ACC112 (cell line): Measurements from ENCODE around the gene MS4A18.

Experiments used
- H2AFZ ChIP-seq: fragments of 200-600 bp; sonication (generic); one replicate; pipeline ENCODE4 v1.6.0; 2017; ENCODE audit warnings: antibody characterized with exemption, low read length; ENCODE audit not compliant: unreplicated experiment
- H3K27ac ChIP-seq: fragments of 200-600 bp; sonication (generic); 2 replicates; pipeline ENCODE4 v1.5.1; 2014; ENCODE audit warnings: low read depth, mild to moderate bottlenecking, antibody characterized with exemption, low read length, moderate library complexity
- H3K27me3 ChIP-seq: fragments of 200-600 bp; sonication (generic); 2 replicates; pipeline ENCODE4 v1.6.1; 2014; ENCODE audit warnings: mild to moderate bottlenecking, antibody characterized with exemption, low read length, moderate library complexity, mixed read lengths; ENCODE audit not compliant: insufficient read depth
- H3K36me3 ChIP-seq: fragments of 200-600 bp; sonication (generic); 2 replicates; pipeline ENCODE4 v1.6.1; 2016; ENCODE audit warnings: mild to moderate bottlenecking, antibody characterized with exemption, low read length, moderate library complexity, mixed read lengths; ENCODE audit not compliant: insufficient read depth
- H3K4me1 ChIP-seq: fragments of 200-600 bp; sonication (generic); one replicate; pipeline ENCODE4 v1.6.1; 2016; ENCODE audit warnings: low read length, mixed read lengths; ENCODE audit not compliant: insufficient read depth, unreplicated experiment, control insufficient read depth
- H3K4me3 ChIP-seq: fragments of 200-600 bp; sonication (generic); 2 replicates; pipeline ENCODE4 v1.5.1; 2014; ENCODE audit warnings: mild to moderate bottlenecking, low read depth, low read length
- H3K79me2 ChIP-seq: fragments of 200-600 bp; sonication (generic); one replicate; pipeline ENCODE4 v1.6.0; 2016; ENCODE audit warnings: low read length; ENCODE audit not compliant: control insufficient read depth, unreplicated experiment, insufficient read depth

MS4A18 gene

GRCh38 chr11:60765355-60765754, 40.8 kb downstream of the MS4A18 start:
- no peak overlapping the region for H3K4me3 ChIP-seq
- H3K27ac ChIP-seq, result no peak overlapping the region
- H3K4me1 ChIP-seq, result no peaks in the 10 kb centered on the region
- H3K36me3 ChIP-seq, result no peaks in the 10 kb centered on the region
- H2AFZ ChIP-seq, result no peak overlapping the region
- H3K79me2 ChIP-seq, result no peaks in the 10 kb centered on the region
- peaks cover 71% of the 10 kb centered on the region for H3K27me3 ChIP-seq

GRCh38 chr11:60766547-60766946, 42.0 kb downstream of the MS4A18 start:
- Histone ChIP-seq H3K36me3 (no peaks in the 10 kb centered on the region), H3K27ac (no peak overlapping the region), H3K27me3 (peaks cover 59% of the 10 kb centered on the region), H3K79me2 (no peaks in the 10 kb centered on the region), H3K4me3 (no peak overlapping the region), H3K4me1 (no peaks in the 10 kb centered on the region), H2AFZ (no peak overlapping the region)

- Histone ChIP-seq H3K27ac (no peak overlapping the region), H3K27me3 (peaks cover 51% of the 10 kb centered on the region), H3K79me2 (no peaks in the 10 kb centered on the region), H2AFZ (no peak overlapping the region), H3K36me3 (no peaks in the 10 kb centered on the region), H3K4me1 (no peaks in the 10 kb centered on the region), H3K4me3 (no peak overlapping the region)
Observed at GRCh38 chr11:60767388-60767811, 42.9 kb downstream of the MS4A18 start.

- no peak overlapping the region for H3K4me3 ChIP-seq
- peaks cover 43% of the 10 kb centered on the region for H3K27me3 ChIP-seq
- no peaks in the 10 kb centered on the region for H3K36me3 ChIP-seq
Observed at GRCh38 chr11:60768202-60768601, 43.7 kb downstream of the MS4A18 start.

GRCh38 chr11:60769273-60769672, 44.8 kb downstream of the MS4A18 start:
- Histone ChIP-seq H3K79me2 (no peaks in the 10 kb centered on the region), H2AFZ (no peak overlapping the region), H3K4me1 (no peaks in the 10 kb centered on the region), H3K27me3 (peaks cover 33% of the 10 kb centered on the region), H3K4me3 (no peak overlapping the region), H3K27ac (no peak overlapping the region), H3K36me3 (no peaks in the 10 kb centered on the region)

More at GRCh38 chr11:60768202-60768601, 43.7 kb downstream of the MS4A18 start:
- Histone ChIP-seq H3K4me1 (no peaks in the 10 kb centered on the region), H3K27ac (no peak overlapping the region), H2AFZ (no peak overlapping the region), H3K79me2 (no peaks in the 10 kb centered on the region)

- Histone ChIP-seq H3K79me2 (no peaks in the 10 kb centered on the region), H2AFZ (no peak overlapping the region), H3K27me3 (peaks cover 33% of the 10 kb centered on the region), H3K4me1 (no peaks in the 10 kb centered on the region), H3K27ac (no peak overlapping the region), H3K36me3 (no peaks in the 10 kb centered on the region), H3K4me3 (no peak overlapping the region)
Observed at GRCh38 chr11:60769811-60770210, 45.3 kb downstream of the MS4A18 start.

- Histone ChIP-seq H2AFZ (no peak overlapping the region), H3K27ac (no peak overlapping the region), H3K4me3 (no peak overlapping the region), H3K27me3 (peaks cover 26% of the 10 kb centered on the region), H3K4me1 (peaks cover 4% of the 10 kb centered on the region), H3K79me2 (no peaks in the 10 kb centered on the region), H3K36me3 (no peaks in the 10 kb centered on the region)
Observed at GRCh38 chr11:60771146-60771545, 46.6 kb downstream of the MS4A18 start.

GRCh38 chr11:60771879-60772525, 47.5 kb downstream of the MS4A18 start:
- Histone ChIP-seq H3K27ac (no peak overlapping the region), H2AFZ (no peak overlapping the region), H3K27me3 (peaks cover 19% of the 10 kb centered on the region), H3K36me3 (no peaks in the 10 kb centered on the region), H3K4me3 (no peak overlapping the region), H3K4me1 (peaks cover 7% of the 10 kb centered on the region), H3K79me2 (no peaks in the 10 kb centered on the region)

GRCh38 chr11:60772666-60773065, 48.1 kb downstream of the MS4A18 start:
- Histone ChIP-seq H3K4me3 (no peak overlapping the region), H3K27ac (no peak overlapping the region), H3K27me3 (peaks cover 13% of the 10 kb centered on the region), H3K4me1 (peaks cover 13% of the 10 kb centered on the region), H2AFZ (no peak overlapping the region), H3K36me3 (no peaks in the 10 kb centered on the region), H3K79me2 (no peaks in the 10 kb centered on the region)

GRCh38 chr11:60774726-60775125, 50.2 kb downstream of the MS4A18 start:
- Histone ChIP-seq H2AFZ (no peak overlapping the region), H3K4me1 (peaks cover 17% of the 10 kb centered on the region), H3K79me2 (no peaks in the 10 kb centered on the region), H3K36me3 (no peaks in the 10 kb centered on the region), H3K27me3 (no peaks in the 10 kb centered on the region), H3K4me3 (no peak overlapping the region), H3K27ac (no peak overlapping the region)

- H3K27ac ChIP-seq, result no peak overlapping the region
- H3K4me3 ChIP-seq, result no peak overlapping the region
- H2AFZ ChIP-seq, result no peak overlapping the region
- H3K36me3 ChIP-seq, result no peaks in the 10 kb centered on the region
- H3K27me3 ChIP-seq, result no peaks in the 10 kb centered on the region
- peaks cover 17% of the 10 kb centered on the region for H3K4me1 ChIP-seq
- H3K79me2 ChIP-seq, result no peaks in the 10 kb centered on the region
Observed at GRCh38 chr11:60775420-60775961, 51.0 kb downstream of the MS4A18 start.
